Neural progenitor cell (in vitro differentiated cells): ENCODE data around the gene DMWD. TPM values are rescaled to one million over a fixed set of nuclear protein-coding genes. Genes with fewer than 3 reads are reported as not detected.

ENCODE experiments used
- DNase-seq: peaks from one replicate; pipeline ENCODE4 v3.0.0-alpha.2; 2016; ENCODE audit warnings: low spot score
- H2AFZ ChIP-seq: fragments of 200-600 bp; sonication (generic); replicated peaks from 2 replicates; pipeline ENCODE4 v1.6.1; 2016; ENCODE audit warnings: antibody characterized with exemption
- H3F3A ChIP-seq: fragments of 200-600 bp; sonication (generic); 2 replicates; pipeline ENCODE4 v1.6.1; 2016; ENCODE audit warnings: antibody characterized with exemption, low read depth
- H3K27ac ChIP-seq: fragments of 200-600 bp; sonication (generic); 2 replicates; pipeline ENCODE4 v1.5.1; 2016; ENCODE audit warnings: mild to moderate bottlenecking
- H3K27me3 ChIP-seq: fragments of 200-600 bp; sonication (generic); 2 replicates; pipeline ENCODE4 v1.6.1; 2016; ENCODE audit warnings: mild to moderate bottlenecking, moderate library complexity
- H3K36me3 ChIP-seq: fragments of 200-600 bp; sonication (generic); 2 replicates; pipeline ENCODE4 v1.5.1; 2016
- H3K4me1 ChIP-seq: fragments of 200-600 bp; sonication (generic); 2 replicates; pipeline ENCODE4 v1.6.1; 2016; ENCODE audit warnings: mixed run types
- H3K4me2 ChIP-seq: fragments of 200-600 bp; sonication (generic); 2 replicates; pipeline ENCODE4 v1.6.1; 2016
- H3K4me3 ChIP-seq: fragments of 200-600 bp; sonication (generic); 2 replicates; pipeline ENCODE4 v1.5.1; 2016
- H3K79me2 ChIP-seq: fragments of 200-600 bp; sonication (generic); 2 replicates; pipeline ENCODE4 v1.6.1; 2016; ENCODE audit warnings: low read depth
- H3K9ac ChIP-seq: fragments of 200-600 bp; sonication (generic); 2 replicates; pipeline ENCODE4 v1.6.1; 2016
- H3K9me3 ChIP-seq: fragments of 200-600 bp; sonication (generic); 2 replicates; pipeline ENCODE4 v1.5.1; 2016; ENCODE audit warnings: low read depth
- H4K20me1 ChIP-seq: fragments of 200-600 bp; sonication (generic); 2 replicates; pipeline ENCODE4 v1.6.1; 2016; ENCODE audit warnings: low read depth
- H3K27ac Mint-ChIP-seq: 3 replicates; pipeline ENCODE4 v1.8.0; 2021; ENCODE audit warnings: mixed read lengths
- H3K27me3 Mint-ChIP-seq: 2 replicates; pipeline ENCODE4 v1.8.0; 2022; ENCODE audit warnings: low read depth, mild to moderate bottlenecking, inconsistent platforms, moderate library complexity, mixed read lengths; ENCODE audit not compliant: insufficient read depth
- H3K36me3 Mint-ChIP-seq: 3 replicates; pipeline ENCODE4 v1.8.0; 2021; ENCODE audit warnings: mixed read lengths
- H3K4me1 Mint-ChIP-seq: 3 replicates; pipeline ENCODE4 v1.8.0; 2021; ENCODE audit warnings: mixed read lengths
- H3K4me3 Mint-ChIP-seq: 3 replicates; pipeline ENCODE4 v1.8.0; 2021; ENCODE audit warnings: mild to moderate bottlenecking, moderate library complexity, mixed read lengths
- H3K9me3 Mint-ChIP-seq: 3 replicates; pipeline ENCODE4 v1.8.0; 2020; ENCODE audit warnings: mixed read lengths
- CTCF ChIP-seq: fragments of 200-600 bp; sonication (generic); IDR thresholded peaks from 2 replicates; pipeline ENCODE4 v1.5.1; 2017; ENCODE audit warnings: antibody characterized with exemption, mild to moderate bottlenecking
- EZH2 ChIP-seq: fragments of 200-600 bp; sonication (generic); IDR thresholded peaks from 2 replicates; pipeline ENCODE4 v1.6.1; 2017; ENCODE audit warnings: antibody characterized with exemption, mild to moderate bottlenecking, moderate library complexity
- EZH2phosphoT487 ChIP-seq: fragments of 200-600 bp; sonication (generic); IDR thresholded peaks from 2 replicates; pipeline ENCODE4 v1.6.1; 2017; ENCODE audit warnings: antibody characterized with exemption
- total RNA-seq: library from RNA; depleted of rRNA; stranded (reverse); fragments of >200 nt; gene quantifications from 2 replicates; pipeline ENCODE4 v1.2.3, GENCODE V29; 2015; ENCODE audit warnings: low replicate concordance

The DMWD gene
- total RNA-seq, 1 donor from 2014 or later = 22.8 TPM

GRCh38 chr19:45762870-45763631 is 29.6 kb downstream of the DMWD start:
- Mint-ChIP-seq H3K4me3 (no peak overlapping the region), H3K27me3 (peaks cover 6% of the 10 kb centered on the region), H3K27ac (no peak overlapping the region), H3K9me3 (no peaks in the 10 kb centered on the region), H3K36me3 (no peaks in the 10 kb centered on the region), H3K4me1 (peaks cover 12% of the 10 kb centered on the region)
- no peak for DNase-seq
- Histone ChIP-seq H4K20me1 (peaks cover 14% of the 10 kb centered on the region), H3K27ac (no peak overlapping the region), H3K79me2 (peaks cover 19% of the 10 kb centered on the region), H3K27me3 (no peaks in the 10 kb centered on the region), H3K36me3 (no peaks in the 10 kb centered on the region), H3K4me2 (no peak overlapping the region), H3K4me3 (no peak overlapping the region), H3K4me1 (peaks cover 29% of the 10 kb centered on the region), H2AFZ (no peak overlapping the region), H3K9ac (no peak overlapping the region), H3K9me3 (no peaks in the 10 kb centered on the region), H3F3A (peaks cover 18% of the 10 kb centered on the region)
- no peak for TF ChIP-seq CTCF

DNA sequence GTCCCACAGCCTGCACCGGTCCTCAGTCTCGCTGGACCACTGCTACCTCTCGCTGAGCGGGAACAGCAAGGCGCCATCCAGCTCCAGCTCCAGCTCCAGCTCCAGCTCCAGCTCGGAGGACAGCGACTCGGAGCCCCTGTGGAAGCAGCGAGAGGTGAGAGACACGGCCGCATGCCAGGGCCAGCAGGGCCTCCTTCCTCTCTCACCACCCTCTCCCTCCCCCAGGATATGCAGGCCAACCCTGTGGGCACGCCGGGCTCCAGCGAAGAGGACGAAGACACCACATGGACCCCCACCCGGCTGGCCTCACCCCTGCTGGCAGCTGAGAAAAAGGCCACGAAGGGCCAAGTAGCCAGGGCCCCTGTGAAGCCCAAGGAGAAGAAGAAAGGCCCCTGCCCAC is 30.9 kb downstream of the DMWD start:
- Histone ChIP-seq H4K20me1 (peaks cover 6% of the 10 kb centered on the region), H2AFZ (no peak overlapping the region), H3K9me3 (no peaks in the 10 kb centered on the region), H3K79me2 (peaks cover 5% of the 10 kb centered on the region), H3K36me3 (no peaks in the 10 kb centered on the region), H3K9ac (no peak overlapping the region), H3K4me2 (no peak overlapping the region), H3K27me3 (no peaks in the 10 kb centered on the region), H3K4me3 (no peak overlapping the region), H3K27ac (no peak overlapping the region), H3K4me1 (peaks cover 24% of the 10 kb centered on the region), H3F3A (peaks cover 6% of the 10 kb centered on the region)
- DNase-seq = no peak
- no peak overlapping the region for H3K27ac Mint-ChIP-seq
- H3K27me3 Mint-ChIP-seq = peaks cover 6% of the 10 kb centered on the region
- H3K4me1 Mint-ChIP-seq = peaks cover 12% of the 10 kb centered on the region
- TF ChIP-seq EZH2phosphoT487 (no peak), EZH2 (no peak), CTCF (no peak)
- H3K9me3 Mint-ChIP-seq = no peaks in the 10 kb centered on the region
- no peaks in the 10 kb centered on the region for H3K36me3 Mint-ChIP-seq
- no peak overlapping the region for H3K4me3 Mint-ChIP-seq

DNA sequence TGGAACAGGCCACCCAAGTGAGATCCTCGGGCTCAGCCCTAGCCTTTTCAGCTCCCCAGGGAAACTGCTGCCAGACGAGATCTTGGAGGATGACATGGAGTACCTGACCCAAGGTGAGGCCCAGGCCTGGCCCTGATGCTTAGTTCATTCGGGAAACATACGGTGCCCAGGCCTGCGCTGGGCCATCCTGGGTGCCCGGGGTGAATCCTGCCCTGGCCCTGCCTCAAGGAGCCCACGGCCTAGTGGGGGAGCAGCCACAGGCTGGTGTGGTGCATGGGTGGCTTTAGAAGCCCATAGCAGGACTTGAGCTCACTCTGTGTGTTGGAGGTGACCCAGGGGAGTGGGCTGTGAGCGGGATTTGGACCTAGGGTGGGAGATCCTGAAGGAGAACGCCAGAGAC is 33.7 kb downstream of the DMWD start:
- Mint-ChIP-seq H3K27ac (no peak overlapping the region), H3K4me3 (no peak overlapping the region), H3K4me1 (no peaks in the 10 kb centered on the region), H3K36me3 (no peaks in the 10 kb centered on the region), H3K27me3 (peaks cover 6% of the 10 kb centered on the region), H3K9me3 (no peaks in the 10 kb centered on the region)
- Histone ChIP-seq H3K9ac (no peak overlapping the region), H3K9me3 (no peaks in the 10 kb centered on the region), H3K4me1 (peaks cover 4% of the 10 kb centered on the region), H3K36me3 (no peaks in the 10 kb centered on the region), H3K4me3 (no peak overlapping the region), H3K27ac (no peak overlapping the region), H3K79me2 (no peaks in the 10 kb centered on the region), H3F3A (no peaks in the 10 kb centered on the region), H2AFZ (no peak overlapping the region), H4K20me1 (no peaks in the 10 kb centered on the region), H3K4me2 (no peak overlapping the region), H3K27me3 (no peaks in the 10 kb centered on the region)
- no peak for DNase-seq
- no peak for TF ChIP-seq EZH2
- no peak for TF ChIP-seq CTCF
- no peak for TF ChIP-seq EZH2phosphoT487
